Renal cortical epithelial cell (primary cell): ENCODE data around the gene PTPN12. TPM values are rescaled to one million over a fixed set of nuclear protein-coding genes. Genes with fewer than 3 reads are reported as not detected.
"Not testable (repeated sequence)": the region's sequence is repeated elsewhere in the genome, so short reads cannot be mapped to it uniquely, and the experiment has no call there.

Experiments
- DNase-seq: peaks from one replicate; pipeline ENCODE4 v3.0.0-alpha.2; 2011; ENCODE audit warnings: low read depth
- total RNA-seq: library from RNA; depleted of rRNA; stranded (reverse); fragments of >200 nt; gene quantifications from 2 replicates; pipeline ENCODE4 v1.2.3, GENCODE V29; 2014

PTPN12 gene
- total RNA-seq, 1 donor from 2014 or later = 105 TPM

DNA sequence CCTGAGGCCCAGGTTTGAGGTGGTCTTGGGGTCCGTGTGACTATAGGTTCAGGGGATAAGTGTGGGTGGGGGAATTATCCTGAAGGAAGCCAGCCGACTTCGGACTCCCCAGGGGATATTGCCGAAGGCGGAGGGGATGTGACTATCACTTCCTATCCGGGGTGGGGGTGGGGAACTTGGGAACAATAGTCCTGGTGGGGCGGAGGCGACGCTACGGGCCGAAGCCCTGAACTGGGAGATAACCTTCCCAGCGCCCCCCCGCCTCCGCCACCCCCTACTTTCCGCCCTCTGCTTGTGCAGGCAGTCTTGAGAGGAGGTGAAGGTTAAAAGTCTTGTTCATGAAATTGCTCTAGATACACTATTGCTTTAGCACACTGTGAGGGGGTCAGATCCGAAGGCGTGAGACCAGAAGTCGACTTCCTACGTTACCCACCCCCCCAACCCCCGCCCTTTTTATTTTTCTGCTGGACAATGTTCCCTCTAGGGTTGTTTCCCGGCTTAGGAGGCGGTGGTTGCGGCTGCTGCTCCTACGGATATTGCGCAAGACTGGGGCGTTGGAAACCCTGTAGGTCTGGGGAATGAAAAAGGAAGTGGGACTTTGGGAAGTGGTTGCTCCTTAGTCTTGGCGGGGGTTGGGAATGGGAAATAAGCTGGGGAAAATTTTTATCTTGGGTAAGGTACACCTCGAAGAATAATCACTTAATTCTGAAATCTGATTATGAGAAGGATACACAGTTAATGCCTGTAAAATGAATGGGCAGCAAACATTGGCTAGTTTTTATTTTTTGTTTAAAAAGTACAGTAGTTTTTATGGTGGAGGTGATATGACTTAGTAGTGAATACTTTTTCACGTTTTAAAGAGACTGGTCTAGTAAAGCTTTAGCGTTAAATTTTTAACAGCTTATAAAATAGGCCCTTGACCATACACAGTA is 1.5 kb downstream of the PTPN12 start:
- peak; percentile 90 for DNase-seq

DNA sequence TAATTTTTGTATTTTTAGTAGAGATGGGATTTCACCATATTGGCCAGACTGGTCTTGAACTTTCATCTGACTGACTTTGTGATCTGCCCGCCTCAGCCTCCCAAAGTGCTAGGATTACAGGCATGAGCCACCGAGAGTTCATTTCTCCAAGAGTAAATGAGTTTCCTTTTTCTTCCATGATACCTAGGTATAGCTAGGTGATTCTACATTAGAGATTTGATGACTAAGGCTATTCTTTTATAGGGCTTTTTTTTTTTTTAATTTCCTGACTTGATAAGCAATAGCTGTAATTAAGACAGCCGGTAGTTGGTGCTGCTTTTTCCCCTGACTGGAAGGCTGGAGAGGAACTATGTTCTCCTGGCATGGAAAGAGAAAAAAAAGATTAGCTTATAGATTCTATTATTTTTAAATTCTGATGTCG is 3.3 kb downstream of the PTPN12 start:
- no peak for DNase-seq

DNA sequence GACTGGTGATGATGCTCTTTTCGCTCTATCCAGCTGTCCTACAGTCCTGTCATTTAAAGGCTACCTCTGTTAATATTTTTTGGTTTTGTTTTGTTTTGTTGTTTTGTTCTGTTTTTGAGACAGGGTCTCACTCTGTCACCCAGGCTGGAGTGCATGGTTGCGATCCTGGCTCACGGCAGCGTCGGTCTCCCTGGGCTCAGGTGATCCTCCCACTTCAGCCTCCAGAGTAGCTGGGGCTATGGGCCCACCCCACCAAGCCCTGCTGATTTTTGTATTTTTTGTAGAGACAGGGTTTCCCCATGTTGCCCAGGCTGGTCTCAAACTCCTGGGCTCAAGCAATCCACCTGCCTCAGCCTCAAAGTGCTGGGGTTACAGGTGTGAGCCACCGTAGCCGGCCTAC is 3.9 kb downstream of the PTPN12 start:
- not testable (repeated sequence) for DNase-seq

DNA sequence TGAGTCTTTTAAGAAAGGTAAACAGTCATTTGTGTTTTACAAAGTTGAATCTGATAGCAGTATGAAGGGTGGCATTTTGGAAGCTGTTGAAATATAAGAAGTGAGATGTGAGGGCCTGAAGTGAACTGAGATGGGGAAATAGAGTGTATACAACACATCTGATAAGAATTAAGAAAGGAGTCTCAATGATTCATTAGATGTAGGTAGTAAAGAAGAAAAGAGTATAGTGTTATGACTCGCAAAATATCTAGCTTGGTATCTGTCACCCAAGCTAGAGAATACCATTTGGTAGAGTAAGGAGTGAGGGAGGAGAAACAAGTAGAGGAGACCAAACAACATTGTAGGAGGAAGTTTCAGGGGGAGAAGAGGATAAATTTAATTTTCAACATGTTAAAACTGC is 5.3 kb downstream of the PTPN12 start:
- DNase-seq = no peak

DNA sequence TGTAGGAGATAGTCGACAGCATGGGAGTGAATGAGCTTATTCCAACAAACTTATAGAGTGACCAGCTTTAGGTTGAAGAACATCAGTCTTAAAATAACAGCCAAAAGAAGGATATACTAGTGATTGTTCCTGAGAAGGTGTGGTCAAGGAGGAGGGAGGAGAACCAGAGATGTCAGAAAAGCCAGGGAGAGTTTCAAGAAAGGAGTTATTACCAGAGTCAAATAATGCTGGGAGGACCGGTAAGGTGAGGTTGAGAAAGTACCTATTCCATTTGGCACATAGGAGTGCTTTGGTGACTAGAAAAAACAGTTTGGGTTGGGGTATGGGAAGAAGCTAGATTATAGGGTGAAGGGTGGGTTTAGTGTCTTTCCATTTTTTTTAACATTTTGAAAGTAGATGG is 5.8 kb downstream of the PTPN12 start:
- no peak for DNase-seq

DNA sequence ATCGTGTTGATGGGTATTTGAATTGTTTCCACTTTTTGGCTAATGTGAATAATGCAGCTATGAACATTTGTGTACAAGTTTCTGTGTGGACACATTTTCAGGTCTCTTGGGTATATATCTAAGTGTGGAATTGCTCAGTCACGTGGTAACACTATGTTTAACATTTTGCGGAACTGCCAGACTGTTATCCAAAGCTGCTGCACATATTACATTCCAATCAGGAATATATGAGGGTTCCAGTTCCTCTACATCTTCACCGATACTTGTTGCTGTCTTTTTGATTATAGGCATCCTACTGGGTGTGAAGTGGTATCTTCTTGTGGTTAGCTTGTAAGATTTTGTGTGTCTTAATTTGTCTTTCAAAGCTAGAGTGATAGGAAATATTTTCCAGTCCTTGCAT is 6.8 kb downstream of the PTPN12 start:
- no peak for DNase-seq

DNA sequence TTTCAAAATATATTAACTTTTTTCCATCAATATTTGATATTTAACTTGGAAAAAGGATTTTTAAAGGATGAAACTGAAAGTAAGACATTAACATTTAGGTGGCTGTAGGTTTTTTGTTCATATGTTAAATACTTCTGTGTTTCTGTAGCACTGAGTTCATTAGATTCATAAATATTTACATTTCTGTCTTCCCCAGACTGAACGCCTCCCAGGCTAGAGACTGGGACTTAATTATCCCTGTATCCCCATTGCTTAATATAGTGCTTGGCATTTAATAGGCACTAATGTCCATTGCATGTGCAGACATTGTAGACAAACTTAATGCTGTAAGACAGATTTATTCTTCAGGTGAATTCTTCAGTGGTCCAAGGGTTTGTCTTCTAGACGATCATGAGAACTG is 7.4 kb downstream of the PTPN12 start:
- no peak for DNase-seq

DNA sequence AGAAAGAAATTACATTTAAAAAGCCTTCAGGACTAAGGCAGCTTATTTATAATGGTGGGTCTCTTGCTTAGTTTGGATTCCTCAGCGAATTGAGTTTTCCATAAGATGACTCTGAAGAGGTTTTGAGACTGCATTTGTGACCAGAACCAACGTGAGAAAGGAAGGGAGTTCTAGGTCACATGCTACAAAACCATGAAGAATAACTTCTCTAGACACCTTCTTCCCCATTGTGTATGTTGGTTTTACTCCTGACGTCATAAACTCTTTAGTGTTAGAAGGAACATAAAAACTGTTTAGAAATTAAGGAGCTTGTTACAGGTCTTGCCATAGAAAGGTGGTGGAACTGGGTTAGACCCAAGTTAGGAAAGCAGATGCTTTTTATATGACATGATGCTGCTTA is 11.1 kb downstream of the PTPN12 start:
- DNase-seq = no peak

DNA sequence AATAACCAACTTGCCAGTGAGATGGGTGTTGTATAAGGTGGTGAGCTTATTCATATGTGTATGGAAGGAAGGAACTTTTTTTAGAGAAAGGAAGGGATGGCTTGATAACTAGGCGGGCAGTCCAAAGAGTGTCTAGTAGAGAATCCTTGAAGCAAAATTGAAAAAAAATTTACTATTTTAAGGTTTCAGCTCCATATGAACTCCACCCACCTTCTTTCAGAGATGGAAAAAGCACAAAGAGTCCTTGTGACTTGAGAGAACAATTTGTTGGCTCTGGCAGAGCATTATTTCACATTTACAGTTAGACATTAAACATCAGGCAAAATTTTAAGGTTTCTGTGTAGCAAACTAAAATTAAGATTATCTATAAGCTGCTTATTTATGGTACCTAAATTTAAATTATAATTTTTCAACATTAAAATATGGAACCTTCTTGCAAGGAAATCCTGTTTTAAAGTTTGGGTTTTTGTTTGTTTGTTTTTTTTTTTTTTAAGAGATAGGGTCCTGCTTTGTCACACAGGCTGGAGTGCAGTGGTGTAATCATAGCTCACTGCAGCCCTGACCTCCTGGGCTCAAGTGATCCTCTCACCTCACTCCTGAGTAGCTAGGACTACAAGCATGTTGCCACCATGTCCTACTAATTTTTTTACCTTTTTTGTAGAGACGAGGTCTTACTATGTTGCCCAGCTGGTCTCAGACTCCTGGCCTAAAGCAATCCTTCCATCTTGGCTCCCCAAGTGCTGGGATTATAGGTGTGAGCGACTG is 12.2 kb downstream of the PTPN12 start:
- DNase-seq = no peak

DNA sequence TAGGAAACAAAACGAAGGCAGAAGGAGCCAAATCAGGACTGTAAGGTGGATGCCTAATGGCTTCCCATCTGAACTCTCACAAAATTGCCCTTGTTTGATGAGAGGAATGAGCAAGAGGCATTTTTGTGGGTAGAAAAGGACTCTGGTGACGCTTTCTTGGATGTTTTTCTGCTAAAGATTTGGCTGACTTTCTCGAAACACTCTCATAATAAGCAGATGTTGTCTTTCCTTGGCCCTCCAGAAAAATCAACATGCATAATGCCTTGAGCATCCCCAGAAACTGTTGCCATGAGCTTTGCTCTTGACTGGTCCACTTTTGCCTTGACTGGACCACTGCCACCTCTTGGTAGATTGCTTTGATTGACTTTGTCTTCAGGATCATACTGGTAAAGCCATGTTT is 13.5 kb downstream of the PTPN12 start:
- no peak for DNase-seq

DNA sequence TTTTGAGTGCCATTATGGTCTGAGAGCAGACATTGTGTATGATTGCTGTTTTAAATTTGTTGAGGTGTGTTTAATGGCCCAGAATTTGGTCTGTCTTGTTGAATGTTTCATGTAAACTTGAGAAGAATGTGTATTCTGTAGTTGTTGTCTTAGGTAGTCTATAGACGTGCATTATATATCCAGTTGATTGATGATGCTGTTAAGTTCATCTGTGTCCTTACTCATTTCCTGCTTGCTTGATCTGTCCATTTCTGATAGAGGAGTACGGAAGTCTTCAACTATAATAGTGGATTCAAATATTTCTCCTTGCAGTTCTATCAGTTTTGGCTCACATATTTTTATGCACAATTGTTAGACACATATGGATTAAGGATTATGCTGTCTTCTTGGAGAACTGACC is 16.0 kb downstream of the PTPN12 start:
- DNase-seq = no peak

DNA sequence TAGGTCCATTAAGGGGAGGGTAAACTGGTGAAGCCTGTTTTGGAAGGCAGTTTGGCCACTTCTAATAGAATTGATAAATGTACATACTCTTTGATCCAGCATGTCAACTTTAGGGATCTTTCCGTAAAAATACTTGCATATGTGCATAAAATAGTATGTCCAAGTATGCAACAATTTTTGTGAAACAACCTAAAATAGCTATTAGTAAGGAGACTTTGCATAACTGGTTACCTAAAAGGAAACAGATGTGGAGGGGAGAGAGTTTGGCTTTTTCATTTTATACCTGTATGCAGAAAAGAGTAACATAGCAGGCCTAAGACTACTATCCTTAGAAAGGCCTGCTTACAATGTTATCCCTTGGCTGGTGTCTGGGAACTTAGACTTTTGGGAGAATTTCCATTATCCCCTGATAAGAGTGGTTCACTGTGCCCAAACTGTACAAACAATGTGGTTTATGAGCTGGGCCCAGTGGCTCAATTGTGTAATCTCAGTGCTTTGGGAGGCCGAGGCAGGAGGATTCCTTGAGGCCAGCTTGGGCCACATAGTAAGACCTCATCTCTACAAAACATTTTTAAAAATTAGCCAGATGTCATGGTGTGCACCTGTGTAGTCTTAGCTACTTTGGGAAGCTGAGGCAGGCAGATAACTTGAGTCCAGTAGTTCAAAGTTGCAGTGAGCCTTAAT is 21.3 kb downstream of the PTPN12 start:
- no peak for DNase-seq

DNA sequence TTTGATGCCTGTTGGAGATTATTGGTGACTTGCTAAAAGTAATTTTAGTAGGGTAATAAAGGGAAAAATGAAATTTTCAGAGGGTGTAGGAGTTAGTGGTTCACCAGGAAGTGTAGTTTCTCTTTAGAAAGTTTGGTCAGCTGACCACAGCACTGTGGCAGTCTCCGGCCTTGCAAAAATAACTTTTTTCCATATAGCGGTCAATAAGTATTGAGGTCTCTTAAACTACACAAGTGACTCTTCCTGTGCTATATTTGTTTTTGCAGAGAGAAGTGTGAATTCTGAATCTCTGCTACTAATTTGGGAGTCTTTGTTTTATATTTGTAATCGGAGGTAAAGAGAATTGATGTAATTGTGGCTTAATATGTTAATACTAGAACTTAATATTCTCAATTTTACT is 24.3 kb downstream of the PTPN12 start:
- no peak for DNase-seq

DNA sequence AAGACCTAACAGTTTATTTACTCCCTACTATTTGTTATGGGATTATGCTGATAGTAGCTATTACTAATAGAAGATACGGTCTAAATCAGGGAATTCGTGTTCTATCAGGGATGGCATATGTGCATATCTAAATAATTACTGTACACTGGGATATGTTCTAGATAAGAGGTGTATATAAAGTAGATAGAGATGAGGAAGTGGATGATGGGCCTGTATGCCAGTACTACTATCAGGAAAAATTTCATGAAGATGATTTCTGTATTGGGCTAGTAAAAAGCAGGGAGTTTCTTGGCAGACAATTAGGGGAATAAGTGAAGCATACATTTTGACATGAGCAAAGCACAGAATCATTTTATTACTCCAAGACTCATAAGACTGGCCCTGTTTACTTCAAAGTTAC is 26.2 kb downstream of the PTPN12 start:
- DNase-seq = no peak

DNA sequence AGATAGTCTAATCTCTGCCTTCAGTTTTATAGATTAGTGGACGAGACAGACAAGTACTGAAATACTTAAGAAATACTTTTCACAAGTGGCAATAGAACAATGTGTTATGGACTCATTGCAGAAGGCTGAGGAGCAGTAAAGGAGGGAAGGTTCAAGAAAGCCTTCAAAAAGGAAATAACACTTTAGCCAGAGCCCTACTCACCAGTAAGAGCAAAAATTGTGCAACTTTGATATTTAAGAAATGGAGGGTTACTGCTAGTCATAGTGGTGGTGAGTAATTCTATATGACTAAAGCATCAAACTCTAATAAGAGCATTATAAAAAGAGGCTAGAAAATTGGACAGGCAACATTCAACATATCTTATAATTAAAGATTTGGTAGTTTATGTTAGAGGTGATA is 28.8 kb downstream of the PTPN12 start:
- DNase-seq = peak; percentile 72

DNA sequence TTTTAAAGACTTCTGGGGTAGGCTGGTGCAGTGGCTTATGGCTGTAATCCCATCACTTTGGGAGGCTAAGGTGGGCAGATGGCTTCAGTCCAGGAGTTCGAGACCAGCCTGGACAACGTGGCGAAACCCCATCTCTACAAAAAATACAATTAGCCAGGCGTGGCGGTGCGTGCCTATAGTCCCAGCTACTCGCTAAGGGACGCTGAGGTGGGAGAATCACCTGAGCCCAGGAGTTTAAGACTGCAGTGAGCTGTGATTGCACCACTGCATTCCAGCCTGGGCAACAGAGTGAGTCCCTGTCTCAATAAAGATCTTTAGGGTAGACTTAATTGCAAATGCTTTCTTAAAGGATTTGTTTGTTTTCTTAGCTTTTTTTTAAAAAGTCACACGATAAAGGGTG is 29.3 kb downstream of the PTPN12 start:
- DNase-seq = peak; percentile 11

DNA sequence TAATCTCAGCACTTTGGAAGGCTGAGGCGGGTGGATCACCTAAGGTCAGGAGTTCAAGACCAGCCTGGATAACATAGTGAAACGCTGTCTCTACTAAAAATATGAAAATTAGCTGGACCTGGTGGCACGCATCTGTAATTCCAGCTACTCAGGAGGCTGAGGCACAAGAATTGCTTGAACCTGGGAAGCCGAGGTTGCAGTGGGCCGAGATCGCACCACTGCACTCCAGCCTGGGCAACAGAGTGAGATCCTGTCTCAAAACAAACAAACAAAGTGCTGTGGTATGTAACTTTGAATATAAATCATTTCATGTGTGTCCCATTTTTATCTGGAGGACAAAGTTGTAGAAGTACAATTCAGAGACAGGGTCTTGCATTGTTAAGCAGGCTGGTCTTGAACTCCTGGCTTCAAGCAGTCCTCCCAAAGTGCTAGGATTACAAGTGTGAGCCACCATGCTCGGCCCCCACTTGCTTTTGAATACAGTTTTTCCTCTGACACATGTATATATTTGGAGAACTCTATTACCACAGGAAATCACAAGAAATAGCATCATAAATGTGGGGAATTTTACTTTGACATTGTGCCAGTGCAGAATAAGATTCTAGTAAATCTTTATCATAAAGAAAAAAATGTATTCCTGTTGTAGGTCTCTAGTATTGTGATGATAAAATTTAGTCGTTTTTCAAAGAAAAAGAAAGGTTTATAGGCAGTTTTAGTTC is 32.6 kb downstream of the PTPN12 start:
- no peak for DNase-seq

DNA sequence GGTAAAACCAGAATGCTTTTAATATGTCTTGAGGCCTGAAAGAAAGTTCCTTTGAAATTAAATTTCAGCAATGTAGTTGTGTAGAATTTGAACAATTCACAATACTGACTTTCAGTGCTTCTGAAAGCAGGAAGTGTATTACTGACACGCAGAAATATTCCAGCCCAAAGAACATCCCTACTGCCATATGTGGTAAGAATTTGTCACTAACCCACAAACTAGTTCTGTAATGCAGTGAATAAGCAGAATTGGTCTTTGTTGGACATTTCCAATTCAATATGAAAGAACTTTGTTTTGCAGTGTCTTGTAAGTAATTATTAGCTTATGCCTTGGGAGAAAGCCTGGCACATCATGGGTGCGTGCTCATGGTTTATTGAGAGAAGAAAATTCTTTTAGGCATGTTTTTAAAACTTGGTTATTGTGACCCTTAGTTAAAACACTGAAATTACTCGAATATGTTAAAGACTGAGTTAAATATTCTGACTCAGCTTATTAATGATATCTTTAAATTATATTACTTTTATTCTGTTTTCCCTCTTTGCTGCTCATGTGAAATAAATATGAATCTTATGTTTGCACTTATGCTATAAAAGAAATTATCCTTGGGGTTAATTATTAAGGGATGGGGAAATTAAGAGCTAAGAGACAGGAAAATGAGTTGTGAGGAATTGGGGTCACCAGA is 33.4 kb downstream of the PTPN12 start:
- peak; percentile 89 for DNase-seq

DNA sequence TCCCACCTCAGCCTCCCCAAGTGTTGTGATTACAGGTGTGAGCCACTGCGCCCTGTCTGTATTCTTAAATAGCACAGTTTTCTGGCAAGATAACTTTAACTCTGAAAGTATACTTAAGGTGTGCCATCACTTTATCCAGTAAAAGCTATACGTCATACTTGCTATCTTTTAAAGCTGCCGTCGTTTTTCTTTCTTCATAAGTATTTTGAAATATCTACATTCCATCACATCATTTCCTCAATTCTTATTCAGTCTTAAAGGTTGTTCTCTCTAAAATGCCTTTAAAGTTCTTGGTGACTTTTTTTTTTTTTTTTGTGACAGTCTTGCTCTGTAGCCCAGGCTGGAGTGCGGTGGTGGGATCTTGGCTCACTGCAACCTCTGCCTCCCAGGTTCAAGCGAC is 34.7 kb downstream of the PTPN12 start:
- no peak for DNase-seq

DNA sequence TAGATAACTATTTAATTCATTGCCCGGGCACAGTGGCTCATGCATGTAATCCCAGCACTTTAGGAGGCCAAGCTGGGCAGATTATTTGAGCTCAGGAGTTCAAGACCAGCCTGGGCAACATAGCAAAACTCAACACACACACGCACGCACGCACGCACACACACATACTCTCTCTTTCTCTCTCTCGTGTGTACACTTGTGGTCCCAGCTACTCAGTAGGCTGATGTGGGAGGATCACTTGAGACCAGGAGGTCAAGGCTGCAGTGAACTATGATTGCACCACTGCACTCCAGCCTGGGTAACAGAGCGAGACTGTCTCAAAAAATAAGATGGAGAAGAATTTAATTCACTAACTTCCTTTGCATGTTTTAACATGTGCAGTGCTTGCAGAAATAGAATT is 38.1 kb downstream of the PTPN12 start:
- DNase-seq = peak; percentile 31

DNA sequence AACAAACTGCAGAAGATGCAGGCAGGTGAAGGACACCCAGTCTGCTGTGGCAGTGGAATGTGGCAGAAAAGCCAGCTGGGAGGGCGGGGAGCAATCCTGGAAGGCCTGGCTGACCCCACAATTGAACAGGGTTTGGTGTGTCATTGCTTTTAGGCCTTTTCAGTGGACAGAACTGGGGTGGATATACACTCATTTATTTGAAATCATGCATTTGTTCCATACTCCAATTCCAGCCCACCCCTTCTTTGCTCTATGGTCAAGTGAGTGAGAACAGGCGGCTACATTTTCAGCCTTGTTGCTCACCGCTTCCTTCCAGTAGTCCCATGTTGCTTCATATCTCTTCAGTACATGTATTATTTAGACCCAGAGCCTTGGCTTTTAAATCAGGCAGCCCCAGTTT is 39.8 kb downstream of the PTPN12 start:
- DNase-seq = no peak
